K562 (cell line): ENCODE results near the gene MAN2A1. TPM values are rescaled to one million over a fixed set of nuclear protein-coding genes. Genes with fewer than 3 reads are reported as not detected.

Source experiments
- CAMTA2 ChIP-seq: fragments of 250-450 bp; sonication (Bioruptor Pico); conservative IDR thresholded peaks from 2 replicates; pipeline ENCODE4 v1.5.1; 2022
- CTBP1 ChIP-seq: fragments of 450-650 bp; IDR thresholded peaks from 2 replicates; pipeline ENCODE4 v1.6.1; 2016; ENCODE audit warnings: borderline replicate concordance
- ERF ChIP-seq: fragments of 450-650 bp; formaldehyde crosslinking; IDR thresholded peaks from 2 replicates; pipeline ENCODE4 v1.4.0; 2020; ENCODE audit warnings: mild to moderate bottlenecking, mixed read lengths
- FOXJ2 ChIP-seq: fragments of 200-800 bp; sonication (Bioruptor generic); IDR thresholded peaks from 2 replicates; pipeline ENCODE4 v1.6.1; 2016; ENCODE audit warnings: missing genetic modification characterization, missing compliant biosample characterization
- KLF6 ChIP-seq: fragments of 250-450 bp; sonication (Bioruptor Pico); IDR thresholded peaks from 2 replicates; pipeline ENCODE4 v1.4.0; 2020; ENCODE audit warnings: mild to moderate bottlenecking, moderate library complexity, borderline replicate concordance
- TRIM28 ChIP-seq: fragments of 450-650 bp; IDR thresholded peaks from 2 replicates; pipeline ENCODE4 v1.6.1; 2017
- ZFX ChIP-seq: sonication (generic); formaldehyde crosslinking; IDR thresholded peaks from 2 replicates; pipeline ENCODE4 v1.8.0; 2022; ENCODE audit warnings: mild to moderate bottlenecking, missing genetic modification reagents, moderate library complexity
- ZKSCAN1 ChIP-seq: fragments of 150-350 bp; IDR thresholded peaks from 2 replicates; pipeline ENCODE4 v1.6.1; 2016; ENCODE audit warnings: low read depth, low read length
- ZKSCAN8 ChIP-seq: fragments of 200-800 bp; sonication (Bioruptor generic); IDR thresholded peaks from 2 replicates; pipeline ENCODE4 v1.6.1; 2016; ENCODE audit warnings: missing genetic modification characterization, missing compliant biosample characterization
- ZSCAN29 ChIP-seq: fragments of 450-650 bp; IDR thresholded peaks from 2 replicates; pipeline ENCODE4 v1.6.1; 2017
- polyA plus RNA-seq, 8 experiments: library from polyadenylated mRNA; depleted of rRNA in 4 of 8; stranded (reverse) in 5 of 8; unstranded in 3 of 8; fragments of >200 nt; fragmentation: Nextera tagmentation in 2 of 8; fragmentation: Illumina TruSeq in 1 of 8; extraction: Ambion mirVana in 2 of 8; extraction: Trizol in 1 of 8; gene quantifications; 2 replicates each; pipeline versions ENCODE4 v1.2.1 to v1.2.3, GENCODE V29; 2011 to 2014; ENCODE audit warnings: inconsistent platforms in 1 of 8, missing spikeins in 1 of 8
- total RNA-seq, 7 experiments: library from RNA; depleted of rRNA in 6 of 7; stranded (reverse); fragments of >200 nt in 6 of 7; fragmentation: Illumina TruSeq in 2 of 7; extraction: Trizol in 2 of 7; gene quantifications; 2 replicates each; pipeline versions ENCODE4 v1.2.1 to v1.2.3, GENCODE V29; 2011 to 2021; ENCODE audit warnings: low replicate concordance in 1 of 7
- TF ChIP-seq, protein P1 (sequence below): fragments of 150-350 bp; IDR thresholded peaks from 2 replicates; pipeline ENCODE4 v1.6.1; 2014; ENCODE audit warnings: low read depth, mild to moderate bottlenecking, low read length, borderline replicate concordance
- TF ChIP-seq, protein P2 (sequence below): fragments of 450-650 bp; IDR thresholded peaks from 2 replicates; pipeline ENCODE4 v1.6.1; 2016
- TF ChIP-seq, protein P3 (sequence below): fragments of 450-650 bp; formaldehyde crosslinking; IDR thresholded peaks from 2 replicates; pipeline ENCODE4 v1.4.0; 2020; ENCODE audit warnings: mild to moderate bottlenecking, moderate library complexity
- TF ChIP-seq, protein P4 (sequence below): fragments of 450-650 bp; IDR thresholded peaks from 2 replicates; pipeline ENCODE4 v1.6.1; 2016; ENCODE audit warnings: low read depth

Gene MAN2A1
- total and polyA plus RNA-seq, 9 of the 15 experiments (the other 6 are each of a cell fraction or from before 2014, with no cell fraction given): 5.2 to 32.0 (median 19.8) TPM

DNA sequence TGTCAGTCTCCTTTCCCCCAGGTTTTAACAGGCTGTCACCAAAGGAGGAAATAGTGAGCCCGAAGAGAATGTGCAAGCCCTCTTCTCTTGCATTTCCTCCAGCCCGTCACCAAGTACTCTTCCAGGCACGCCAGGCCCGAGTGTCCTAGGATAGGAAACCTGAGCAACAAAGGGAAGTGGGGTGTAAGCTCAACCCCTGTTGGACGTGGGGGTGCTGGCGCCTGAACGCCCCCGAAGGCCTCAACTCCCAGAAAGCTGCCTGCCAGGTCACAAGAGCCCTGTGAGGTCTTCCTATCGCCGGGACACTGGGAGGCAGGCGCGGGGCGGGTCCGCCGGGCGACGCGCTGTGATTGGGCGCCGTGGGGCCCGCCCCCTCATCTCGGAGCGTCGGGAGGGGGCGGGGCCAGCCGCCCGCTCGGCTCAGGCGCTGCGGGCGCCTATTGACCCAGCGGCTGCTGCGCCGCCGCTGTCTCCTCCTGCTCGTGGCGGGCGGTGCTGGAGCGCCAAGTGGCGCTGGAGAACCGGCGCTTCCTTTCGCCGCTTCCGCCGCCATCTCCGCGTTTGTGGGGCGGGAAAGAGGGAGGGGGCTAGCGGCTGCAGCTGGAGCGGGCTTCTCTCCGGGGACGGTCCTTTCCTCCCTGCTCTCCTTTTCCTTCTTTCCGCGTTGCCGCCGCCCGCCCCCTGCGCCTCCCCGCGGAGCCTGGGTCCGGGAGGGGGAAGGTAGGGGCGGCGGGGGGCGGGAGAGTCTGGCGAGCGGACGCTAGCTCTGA is 572 bp upstream of the MAN2A1 start (continued):
- TF ChIP-seq, protein P1, sequence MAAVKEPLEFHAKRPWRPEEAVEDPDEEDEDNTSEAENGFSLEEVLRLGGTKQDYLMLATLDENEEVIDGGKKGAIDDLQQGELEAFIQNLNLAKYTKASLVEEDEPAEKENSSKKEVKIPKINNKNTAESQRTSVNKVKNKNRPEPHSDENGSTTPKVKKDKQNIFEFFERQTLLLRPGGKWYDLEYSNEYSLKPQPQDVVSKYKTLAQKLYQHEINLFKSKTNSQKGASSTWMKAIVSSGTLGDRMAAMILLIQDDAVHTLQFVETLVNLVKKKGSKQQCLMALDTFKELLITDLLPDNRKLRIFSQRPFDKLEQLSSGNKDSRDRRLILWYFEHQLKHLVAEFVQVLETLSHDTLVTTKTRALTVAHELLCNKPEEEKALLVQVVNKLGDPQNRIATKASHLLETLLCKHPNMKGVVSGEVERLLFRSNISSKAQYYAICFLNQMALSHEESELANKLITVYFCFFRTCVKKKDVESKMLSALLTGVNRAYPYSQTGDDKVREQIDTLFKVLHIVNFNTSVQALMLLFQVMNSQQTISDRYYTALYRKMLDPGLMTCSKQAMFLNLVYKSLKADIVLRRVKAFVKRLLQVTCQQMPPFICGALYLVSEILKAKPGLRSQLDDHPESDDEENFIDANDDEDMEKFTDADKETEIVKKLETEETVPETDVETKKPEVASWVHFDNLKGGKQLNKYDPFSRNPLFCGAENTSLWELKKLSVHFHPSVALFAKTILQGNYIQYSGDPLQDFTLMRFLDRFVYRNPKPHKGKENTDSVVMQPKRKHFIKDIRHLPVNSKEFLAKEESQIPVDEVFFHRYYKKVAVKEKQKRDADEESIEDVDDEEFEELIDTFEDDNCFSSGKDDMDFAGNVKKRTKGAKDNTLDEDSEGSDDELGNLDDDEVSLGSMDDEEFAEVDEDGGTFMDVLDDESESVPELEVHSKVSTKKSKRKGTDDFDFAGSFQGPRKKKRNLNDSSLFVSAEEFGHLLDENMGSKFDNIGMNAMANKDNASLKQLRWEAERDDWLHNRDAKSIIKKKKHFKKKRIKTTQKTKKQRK: no peak
- no peak for TF ChIP-seq CAMTA2
- TF ChIP-seq ZFX (CRISPR knock-in tag): peak; percentile 94
- peak; percentile 9; the same call in 1 of the 2 replicates for TF ChIP-seq TRIM28
- no peak for TF ChIP-seq ZKSCAN8 (CRISPR knock-in tag)
- TF ChIP-seq, protein P2, sequence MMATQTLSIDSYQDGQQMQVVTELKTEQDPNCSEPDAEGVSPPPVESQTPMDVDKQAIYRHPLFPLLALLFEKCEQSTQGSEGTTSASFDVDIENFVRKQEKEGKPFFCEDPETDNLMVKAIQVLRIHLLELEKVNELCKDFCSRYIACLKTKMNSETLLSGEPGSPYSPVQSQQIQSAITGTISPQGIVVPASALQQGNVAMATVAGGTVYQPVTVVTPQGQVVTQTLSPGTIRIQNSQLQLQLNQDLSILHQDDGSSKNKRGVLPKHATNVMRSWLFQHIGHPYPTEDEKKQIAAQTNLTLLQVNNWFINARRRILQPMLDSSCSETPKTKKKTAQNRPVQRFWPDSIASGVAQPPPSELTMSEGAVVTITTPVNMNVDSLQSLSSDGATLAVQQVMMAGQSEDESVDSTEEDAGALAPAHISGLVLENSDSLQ: peak; percentile 50; the same call in 1 of the 2 replicates
- 0 out of 2 replicates have a peak, but pooled peaks have one; percentile 26 for TF ChIP-seq ZKSCAN1
- TF ChIP-seq CTBP1: peak; percentile 95
- TF ChIP-seq ERF: no peak
- TF ChIP-seq KLF6: 0 out of 2 replicates have a peak, but pooled peaks have one; percentile 50
- TF ChIP-seq, protein P3, sequence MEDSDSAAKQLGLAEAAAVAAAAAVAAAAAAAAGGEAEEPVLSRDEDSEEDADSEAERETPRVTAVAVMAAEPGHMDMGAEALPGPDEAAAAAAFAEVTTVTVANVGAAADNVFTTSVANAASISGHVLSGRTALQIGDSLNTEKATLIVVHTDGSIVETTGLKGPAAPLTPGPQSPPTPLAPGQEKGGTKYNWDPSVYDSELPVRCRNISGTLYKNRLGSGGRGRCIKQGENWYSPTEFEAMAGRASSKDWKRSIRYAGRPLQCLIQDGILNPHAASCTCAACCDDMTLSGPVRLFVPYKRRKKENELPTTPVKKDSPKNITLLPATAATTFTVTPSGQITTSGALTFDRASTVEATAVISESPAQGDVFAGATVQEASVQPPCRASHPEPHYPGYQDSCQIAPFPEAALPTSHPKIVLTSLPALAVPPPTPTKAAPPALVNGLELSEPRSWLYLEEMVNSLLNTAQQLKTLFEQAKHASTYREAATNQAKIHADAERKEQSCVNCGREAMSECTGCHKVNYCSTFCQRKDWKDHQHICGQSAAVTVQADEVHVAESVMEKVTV (CRISPR knock-in tag): no peak
- TF ChIP-seq ZSCAN29: no peak
- TF ChIP-seq, protein P4, sequence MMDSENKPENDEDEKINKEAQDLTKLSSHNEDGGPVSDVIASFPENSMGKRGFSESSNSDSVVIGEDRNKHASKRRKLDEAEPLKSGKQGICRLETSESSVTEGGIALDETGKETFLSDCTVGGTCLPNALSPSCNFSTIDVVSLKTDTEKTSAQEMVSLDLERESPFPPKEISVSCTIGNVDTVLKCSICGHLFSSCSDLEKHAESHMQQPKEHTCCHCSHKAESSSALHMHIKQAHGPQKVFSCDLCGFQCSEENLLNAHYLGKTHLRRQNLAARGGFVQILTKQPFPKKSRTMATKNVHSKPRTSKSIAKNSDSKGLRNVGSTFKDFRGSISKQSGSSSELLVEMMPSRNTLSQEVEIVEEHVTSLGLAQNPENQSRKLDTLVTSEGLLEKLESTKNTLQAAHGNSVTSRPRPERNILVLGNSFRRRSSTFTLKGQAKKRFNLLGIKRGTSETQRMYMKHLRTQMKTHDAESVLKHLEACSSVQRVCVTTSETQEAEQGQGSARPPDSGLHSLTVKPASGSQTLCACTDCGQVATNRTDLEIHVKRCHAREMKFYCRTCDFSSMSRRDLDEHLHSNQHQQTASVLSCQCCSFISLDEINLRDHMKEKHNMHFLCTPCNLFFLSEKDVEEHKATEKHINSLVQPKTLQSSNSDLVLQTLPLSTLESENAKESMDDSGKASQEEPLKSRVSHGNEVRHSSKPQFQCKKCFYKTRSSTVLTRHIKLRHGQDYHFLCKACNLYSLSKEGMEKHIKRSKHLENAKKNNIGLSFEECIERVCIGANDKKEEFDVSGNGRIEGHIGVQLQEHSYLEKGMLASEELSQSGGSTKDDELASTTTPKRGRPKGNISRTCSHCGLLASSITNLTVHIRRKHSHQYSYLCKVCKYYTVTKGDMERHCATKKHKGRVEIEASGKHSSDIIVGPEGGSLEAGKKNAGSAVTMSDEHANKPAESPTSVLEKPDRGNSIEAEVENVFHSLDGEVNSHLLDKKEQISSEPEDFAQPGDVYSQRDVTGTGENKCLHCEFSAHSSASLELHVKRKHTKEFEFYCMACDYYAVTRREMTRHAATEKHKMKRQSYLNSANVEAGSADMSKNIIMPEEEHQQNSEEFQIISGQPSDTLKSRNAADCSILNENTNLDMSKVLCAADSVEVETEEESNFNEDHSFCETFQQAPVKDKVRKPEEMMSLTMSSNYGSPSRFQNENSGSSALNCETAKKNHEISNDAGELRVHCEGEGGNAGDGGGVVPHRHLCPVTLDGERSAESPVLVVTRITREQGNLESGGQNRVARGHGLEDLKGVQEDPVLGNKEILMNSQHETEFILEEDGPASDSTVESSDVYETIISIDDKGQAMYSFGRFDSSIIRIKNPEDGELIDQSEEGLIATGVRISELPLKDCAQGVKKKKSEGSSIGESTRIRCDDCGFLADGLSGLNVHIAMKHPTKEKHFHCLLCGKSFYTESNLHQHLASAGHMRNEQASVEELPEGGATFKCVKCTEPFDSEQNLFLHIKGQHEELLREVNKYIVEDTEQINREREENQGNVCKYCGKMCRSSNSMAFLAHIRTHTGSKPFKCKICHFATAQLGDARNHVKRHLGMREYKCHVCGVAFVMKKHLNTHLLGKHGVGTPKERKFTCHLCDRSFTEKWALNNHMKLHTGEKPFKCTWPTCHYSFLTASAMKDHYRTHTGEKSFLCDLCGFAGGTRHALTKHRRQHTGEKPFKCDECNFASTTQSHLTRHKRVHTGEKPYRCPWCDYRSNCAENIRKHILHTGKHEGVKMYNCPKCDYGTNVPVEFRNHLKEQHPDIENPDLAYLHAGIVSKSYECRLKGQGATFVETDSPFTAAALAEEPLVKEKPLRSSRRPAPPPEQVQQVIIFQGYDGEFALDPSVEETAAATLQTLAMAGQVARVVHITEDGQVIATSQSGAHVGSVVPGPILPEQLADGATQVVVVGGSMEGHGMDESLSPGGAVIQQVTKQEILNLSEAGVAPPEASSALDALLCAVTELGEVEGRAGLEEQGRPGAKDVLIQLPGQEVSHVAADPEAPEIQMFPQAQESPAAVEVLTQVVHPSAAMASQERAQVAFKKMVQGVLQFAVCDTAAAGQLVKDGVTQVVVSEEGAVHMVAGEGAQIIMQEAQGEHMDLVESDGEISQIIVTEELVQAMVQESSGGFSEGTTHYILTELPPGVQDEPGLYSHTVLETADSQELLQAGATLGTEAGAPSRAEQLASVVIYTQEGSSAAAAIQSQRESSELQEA: no peak
- peak; percentile 75; the same call in 1 of the 2 replicates for TF ChIP-seq FOXJ2
